PC-9 (cell line): ENCODE results near the gene KCTD20. TPM values are rescaled to one million over a fixed set of nuclear protein-coding genes. Genes with fewer than 3 reads are reported as not detected.

ENCODE experiments used
- BruUV-seq: library from RNA; stranded (reverse); fragments of 400-500 nt; replicated peaks from 2 replicates; lab custom pipeline; 2021; lab: Mats Ljungman, UMichigan
- CTCF ChIA-PET: fragments of 300-600 bp; sonication (Branson Sonifier 250); formaldehyde crosslinking; loops from one replicate; lab custom pipeline; 2022; ENCODE audit warnings: antibody characterized with exemption; lab: Charles Lee
- POLR2A ChIA-PET: fragments of 300-600 bp; sonication (Branson Sonifier 250); formaldehyde crosslinking; loops from one replicate; lab custom pipeline; 2022; ENCODE audit warnings: antibody characterized with exemption; ENCODE audit not compliant: unreplicated experiment; lab: Charles Lee
- DNase-seq, 2 experiments: peaks; one replicate each; pipeline versions ENCODE4 v3.0.0 to v3.0.0-alpha.2; 2015 to 2022; ENCODE audit warnings: mixed read lengths in 1 of 2
- H2AFZ ChIP-seq: fragments of 200-600 bp; sonication (generic); 2 replicates; pipeline ENCODE4 v1.8.1; 2017; ENCODE audit warnings: antibody characterized with exemption
- H3F3A ChIP-seq: fragments of 200-600 bp; sonication (generic); 2 replicates; pipeline ENCODE4 v1.8.1; 2017; ENCODE audit warnings: antibody characterized with exemption, mild to moderate bottlenecking, low read depth; ENCODE audit not compliant: insufficient read depth
- H3K27ac ChIP-seq: fragments of 200-600 bp; sonication (generic); 2 replicates; pipeline ENCODE4 v1.6.1; 2016; ENCODE audit warnings: mixed run types
- H3K27me3 ChIP-seq: fragments of 200-600 bp; sonication (generic); 2 replicates; pipeline ENCODE4 v1.6.1; 2016; ENCODE audit warnings: low read depth, mixed run types; ENCODE audit not compliant: insufficient read depth
- H3K36me3 ChIP-seq: fragments of 200-600 bp; sonication (generic); 2 replicates; pipeline ENCODE4 v1.6.1; 2016; ENCODE audit warnings: low read depth, mixed run types
- H3K4me1 ChIP-seq: fragments of 200-600 bp; sonication (generic); replicated peaks from 2 replicates; pipeline ENCODE4 v1.6.1; 2016; ENCODE audit warnings: mixed run types; ENCODE audit not compliant: insufficient read depth
- H3K4me2 ChIP-seq: fragments of 200-600 bp; sonication (generic); 2 replicates; pipeline ENCODE4 v1.6.1; 2017; ENCODE audit warnings: mixed run types
- H3K4me3 ChIP-seq: fragments of 200-600 bp; sonication (generic); 2 replicates; pipeline ENCODE4 v1.6.1; 2016; ENCODE audit warnings: mixed run types
- H3K79me2 ChIP-seq: fragments of 200-600 bp; sonication (generic); 2 replicates; pipeline ENCODE4 v1.6.1; 2017; ENCODE audit warnings: low read depth, mixed run types
- H3K9me2 ChIP-seq: fragments of 200-600 bp; sonication (generic); 2 replicates; pipeline ENCODE4 v1.8.1; 2017; ENCODE audit warnings: mild to moderate bottlenecking; ENCODE audit not compliant: insufficient read depth
- H3K9me3 ChIP-seq: fragments of 200-600 bp; sonication (generic); 2 replicates; pipeline ENCODE4 v1.8.1; 2016; ENCODE audit warnings: low read depth; ENCODE audit not compliant: insufficient read depth
- H4K20me1 ChIP-seq: fragments of 200-600 bp; sonication (generic); 2 replicates; pipeline ENCODE4 v1.8.1; 2017; ENCODE audit not compliant: insufficient read depth
- EZH2 ChIP-seq: fragments of 200-600 bp; sonication (generic); IDR thresholded peaks from 2 replicates; pipeline ENCODE4 v1.8.0; 2017; ENCODE audit warnings: antibody characterized with exemption, low read depth
- intact Hi-C: fragments of 100-400 bp; cut with micrococcal nuclease; formaldehyde crosslinking; loops from one replicate; pipeline ENCODE4 v1.10.0; 2022; ENCODE audit not compliant: unreplicated experiment
- total RNA-seq: library from RNA; stranded (reverse); gene quantifications from 2 replicates; pipeline ENCODE4 v1.2.3, GENCODE V29; 2021
- TF ChIP-seq, protein P1 (sequence below): fragments of 200-600 bp; sonication (generic); conservative IDR thresholded peaks from 2 replicates; pipeline ENCODE4 v1.6.1; 2017; ENCODE audit warnings: mixed run types, antibody characterized with exemption, mild to moderate bottlenecking, moderate library complexity

KCTD20 gene
- total RNA-seq, 1 experiment from 2014 or later = 42.5 TPM

DNA sequence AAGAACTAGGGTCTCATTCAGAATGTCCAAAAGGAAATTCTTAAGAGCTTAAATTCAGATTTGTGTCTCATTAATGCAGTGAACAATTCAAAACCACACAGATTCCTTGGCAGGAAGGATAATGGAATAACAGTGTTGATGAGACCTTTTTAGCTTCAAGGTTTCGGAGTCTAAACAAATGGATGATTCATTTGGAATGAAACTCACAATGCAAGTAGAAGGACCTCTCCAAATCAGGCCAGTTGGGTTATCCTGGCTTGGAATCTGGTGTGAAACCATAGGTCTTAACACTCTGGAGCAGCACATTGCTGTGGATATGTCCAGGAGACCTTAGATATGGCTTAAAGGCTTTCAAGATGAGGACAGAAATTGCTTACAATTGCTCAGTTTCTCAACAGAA is 44.9 kb downstream of the KCTD20 start:
- Histone ChIP-seq H3K9me3 (no peaks in the 10 kb centered on the region), H3K79me2 (no peaks in the 10 kb centered on the region), H3F3A (peaks cover 19% of the 10 kb centered on the region; the same call in 1 of the 2 replicates), H3K4me2 (no peak overlapping the region), H3K27me3 (no peaks in the 10 kb centered on the region), H4K20me1 (no peaks in the 10 kb centered on the region), H3K36me3 (peaks cover 8% of the 10 kb centered on the region), H3K9me2 (no peaks in the 10 kb centered on the region), H3K4me1 (no peaks in the 10 kb centered on the region), H2AFZ (no peak overlapping the region), H3K4me3 (no peak overlapping the region), H3K27ac (no peak overlapping the region)
- TF ChIP-seq, protein P1, sequence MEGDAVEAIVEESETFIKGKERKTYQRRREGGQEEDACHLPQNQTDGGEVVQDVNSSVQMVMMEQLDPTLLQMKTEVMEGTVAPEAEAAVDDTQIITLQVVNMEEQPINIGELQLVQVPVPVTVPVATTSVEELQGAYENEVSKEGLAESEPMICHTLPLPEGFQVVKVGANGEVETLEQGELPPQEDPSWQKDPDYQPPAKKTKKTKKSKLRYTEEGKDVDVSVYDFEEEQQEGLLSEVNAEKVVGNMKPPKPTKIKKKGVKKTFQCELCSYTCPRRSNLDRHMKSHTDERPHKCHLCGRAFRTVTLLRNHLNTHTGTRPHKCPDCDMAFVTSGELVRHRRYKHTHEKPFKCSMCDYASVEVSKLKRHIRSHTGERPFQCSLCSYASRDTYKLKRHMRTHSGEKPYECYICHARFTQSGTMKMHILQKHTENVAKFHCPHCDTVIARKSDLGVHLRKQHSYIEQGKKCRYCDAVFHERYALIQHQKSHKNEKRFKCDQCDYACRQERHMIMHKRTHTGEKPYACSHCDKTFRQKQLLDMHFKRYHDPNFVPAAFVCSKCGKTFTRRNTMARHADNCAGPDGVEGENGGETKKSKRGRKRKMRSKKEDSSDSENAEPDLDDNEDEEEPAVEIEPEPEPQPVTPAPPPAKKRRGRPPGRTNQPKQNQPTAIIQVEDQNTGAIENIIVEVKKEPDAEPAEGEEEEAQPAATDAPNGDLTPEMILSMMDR = no peak
- TF ChIP-seq EZH2 = no peak
- DNase-seq = no peak
- BruUV-seq = no TSS peak
- intact Hi-C loops = no loop called here
- ChIA-PET CTCF (interaction anchor here (0.6 kb wide), 1 partner anchor 90 kb away, joined by 4 read pairs; no protein-coding TSS in a partner anchor), POLR2A (interaction anchor here (0.6 kb wide), 1 partner anchor 79 kb away, joined by 12 read pairs; no protein-coding TSS in a partner anchor)

DNA sequence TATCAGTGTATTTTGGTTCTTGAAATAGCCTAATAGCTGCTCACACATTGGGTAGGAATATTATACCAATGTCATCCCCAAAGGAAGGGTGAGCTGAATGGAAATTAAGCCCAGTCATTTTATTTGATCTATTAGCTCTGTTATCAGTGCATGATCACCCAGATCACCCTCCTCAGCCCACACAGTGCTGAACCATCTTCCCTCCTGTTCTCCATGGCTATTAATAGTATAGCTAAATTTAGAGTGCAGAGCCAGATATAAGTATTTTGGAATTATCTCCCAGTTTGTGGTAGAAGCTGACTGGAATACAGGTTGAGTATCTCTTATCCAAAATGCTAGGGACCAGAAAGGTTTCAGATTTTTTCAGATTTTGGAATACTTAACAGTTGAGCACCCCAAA is 45.4 kb downstream of the KCTD20 start:
- CTCF ChIA-PET = interaction anchor here (0.6 kb wide), 1 partner anchor 89 kb away, joined by 4 read pairs; no protein-coding TSS in a partner anchor
- H3K9me2 ChIP-seq = no peaks in the 10 kb centered on the region
- H4K20me1 ChIP-seq = no peaks in the 10 kb centered on the region
- no peaks in the 10 kb centered on the region for H3K9me3 ChIP-seq
- H3F3A ChIP-seq = peaks cover 20% of the 10 kb centered on the region; the same call in 1 of the 2 replicates
- intact Hi-C loops = no loop called here
- no peak overlapping the region for H3K4me2 ChIP-seq
- H3K4me1 ChIP-seq = peaks cover 2% of the 10 kb centered on the region
- H3K27ac ChIP-seq = no peak overlapping the region
- POLR2A ChIA-PET = interaction anchor here (0.6 kb wide), 1 partner anchor 239 kb away, joined by 3 read pairs; no protein-coding TSS in a partner anchor
- no peak overlapping the region for H3K4me3 ChIP-seq
- no peak for TF ChIP-seq EZH2
- H3K36me3 ChIP-seq = peaks cover 8% of the 10 kb centered on the region
- DNase-seq = no peak
- no peak overlapping the region for H2AFZ ChIP-seq
- H3K27me3 ChIP-seq = no peaks in the 10 kb centered on the region
- no TSS peak for BruUV-seq
- H3K79me2 ChIP-seq = no peaks in the 10 kb centered on the region

DNA sequence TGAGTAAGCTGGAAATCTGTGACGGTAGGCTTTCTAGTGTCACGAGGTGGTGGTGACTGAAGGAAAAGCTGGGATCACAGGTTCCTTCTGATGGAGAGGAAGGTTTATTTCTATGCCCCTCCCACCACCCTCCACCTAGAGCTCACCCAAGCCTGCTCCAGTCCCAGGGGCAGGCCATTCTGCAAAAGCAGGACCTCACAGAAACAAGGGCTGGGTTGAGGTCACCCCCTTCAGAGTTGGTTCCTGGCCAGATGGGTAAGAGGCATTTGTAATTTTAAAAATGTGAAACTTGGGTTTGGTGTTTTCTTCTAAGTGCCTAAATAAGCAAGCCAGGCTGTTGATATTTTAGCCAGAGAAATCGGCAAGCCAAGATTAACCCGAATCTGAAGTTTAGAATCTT is 46.6 kb downstream of the KCTD20 start:
- peaks cover 7% of the 10 kb centered on the region for H3K36me3 ChIP-seq
- H3K9me2 ChIP-seq = no peaks in the 10 kb centered on the region
- no peaks in the 10 kb centered on the region for H3K79me2 ChIP-seq
- H3K4me1 ChIP-seq = peaks cover 14% of the 10 kb centered on the region
- H3F3A ChIP-seq = peaks cover 32% of the 10 kb centered on the region
- no peak overlapping the region for H3K4me2 ChIP-seq
- no peak overlapping the region for H3K4me3 ChIP-seq
- H4K20me1 ChIP-seq = no peaks in the 10 kb centered on the region
- POLR2A ChIA-PET = no interaction called here
- H3K27me3 ChIP-seq = no peaks in the 10 kb centered on the region
- CTCF ChIA-PET = no interaction called here
- H3K27ac ChIP-seq = no peak overlapping the region
- intact Hi-C loops = no loop called here
- H3K9me3 ChIP-seq = no peaks in the 10 kb centered on the region
- H2AFZ ChIP-seq = no peak overlapping the region
- no TSS peak for BruUV-seq
- TF ChIP-seq EZH2 = no peak
- TF ChIP-seq, protein P1 = no peak
- no peak for DNase-seq
